Upper lobe of left lung (tissue), 6 donors: ENCODE data around the gene FUT4. TPM values are rescaled to one million over a fixed set of nuclear protein-coding genes. Genes with fewer than 3 reads are reported as not detected.

ENCODE experiments used
- ATAC-seq, 2 donors: fragments of 200-7000 bp; cut with Tn5 transposase; one replicate each; pipeline ENCODE4 v1.9.1; 2022; ENCODE audit warnings: mild to moderate bottlenecking in 2 of 2, moderate library complexity in 2 of 2; ENCODE audit not compliant: low FRiP score in 2 of 2
- DNase-seq, 2 donors: peaks; one replicate each; pipeline ENCODE4 v3.0.0-alpha.2; 2019 to 2020
- H3K27ac ChIP-seq, 4 donors: fragments of 200-600 bp; sonication (generic); one replicate each; pipeline ENCODE4 v1.5.1; 2016 to 2019
- H3K27me3 ChIP-seq, 4 donors: fragments of 200-600 bp; sonication (generic); one replicate each; pipeline ENCODE4 v1.5.1; 2017 to 2019
- H3K36me3 ChIP-seq, 4 donors: fragments of 200-600 bp; sonication (generic); one replicate each; pipeline ENCODE4 v1.5.1; 2016 to 2019
- H3K4me1 ChIP-seq, 4 donors: fragments of 200-600 bp; sonication (generic); one replicate each; pipeline ENCODE4 v1.5.1; 2018 to 2019
- H3K4me3 ChIP-seq, 4 donors: fragments of 200-600 bp; sonication (generic); one replicate each; pipeline ENCODE4 v1.5.1; 2017 to 2019; ENCODE audit warnings: mild to moderate bottlenecking in 2 of 4, moderate library complexity in 1 of 4
- H3K9me3 ChIP-seq, 4 donors: fragments of 200-600 bp; sonication (generic); one replicate each; pipeline ENCODE4 v1.5.1; 2018 to 2019
- CTCF ChIP-seq, 6 experiments: fragments of 450-650 bp in 4 of 6; fragments of 200-600 bp in 2 of 6; sonication (generic) in 2 of 6; IDR thresholded peaks; one replicate each; pipeline ENCODE4 v1.5.1; 2016 to 2019; ENCODE audit warnings: antibody characterized with exemption in 6 of 6
- EP300 ChIP-seq, 4 donors: sonication (generic); formaldehyde crosslinking; IDR thresholded peaks; one replicate each; pipeline ENCODE4 v1.5.1; 2017; ENCODE audit warnings: antibody characterized with exemption in 4 of 4, control low read depth in 2 of 4
- POLR2A ChIP-seq, 4 donors: fragments of 450-650 bp; IDR thresholded peaks; one replicate each; pipeline ENCODE4 v1.5.1; 2016 to 2017; ENCODE audit warnings: antibody characterized with exemption in 4 of 4, mild to moderate bottlenecking in 2 of 4
- POLR2AphosphoS5 ChIP-seq, 2 donors: sonication (generic); formaldehyde crosslinking; IDR thresholded peaks; one replicate each; pipeline ENCODE4 v1.5.1; 2017; ENCODE audit warnings: antibody characterized with exemption in 2 of 2
- WGBS, 2 donors: methylation state at CpG; one replicate each; pipeline ENCODE4 v1.1.5; 2017 to 2018; 5-methylcytosine and 5-hydroxymethylcytosine counted together
- total RNA-seq, 6 donors: library from RNA; depleted of rRNA in 4 of 6; stranded (reverse); fragments of >200 nt in 4 of 6; gene quantifications; one replicate each; pipeline versions ENCODE4 v1.1.0 to v1.2.1, GENCODE V29; 2016 to 2021
- donor health status: DM: no; HTN: no; CAD: no; lungs with moderate emphysema.
- donor health status: DM: no; HTN: yes; CAD: no; lungs with severe emphysema.

The FUT4 gene
- total RNA-seq, 6 donors from 2014 or later, result 5.0 to 9.4 (median 7.0) TPM

GRCh38 chr11:94585399-94585798, 41.7 kb downstream of the FUT4 start:
- peaks cover 0 to 3% (median 0%) of the 10 kb centered on the region in 4 donors for H3K4me1 ChIP-seq
- ATAC-seq (no peak), DNase-seq (no peak)
- peaks cover 0 to 8% (median 0%) of the 10 kb centered on the region in 4 donors for H3K36me3 ChIP-seq
- no peak overlapping the region for H3K27ac ChIP-seq
- TF ChIP-seq CTCF (IDR thresholded peaks at IDR 0.05) (no peak), EP300 (IDR thresholded peaks at IDR 0.05) (no peak), POLR2A (IDR thresholded peaks at IDR 0.05) (no peak), POLR2AphosphoS5 (IDR thresholded peaks at IDR 0.05) (no peak)
- WGBS, 2 donors, result 90% methylated on average over 3 of the region's 3 CpGs
- H3K9me3 ChIP-seq, result no peaks in the 10 kb centered on the region
- no peaks in the 10 kb centered on the region for H3K27me3 ChIP-seq
- H3K4me3 ChIP-seq, result no peak overlapping the region

DNA sequence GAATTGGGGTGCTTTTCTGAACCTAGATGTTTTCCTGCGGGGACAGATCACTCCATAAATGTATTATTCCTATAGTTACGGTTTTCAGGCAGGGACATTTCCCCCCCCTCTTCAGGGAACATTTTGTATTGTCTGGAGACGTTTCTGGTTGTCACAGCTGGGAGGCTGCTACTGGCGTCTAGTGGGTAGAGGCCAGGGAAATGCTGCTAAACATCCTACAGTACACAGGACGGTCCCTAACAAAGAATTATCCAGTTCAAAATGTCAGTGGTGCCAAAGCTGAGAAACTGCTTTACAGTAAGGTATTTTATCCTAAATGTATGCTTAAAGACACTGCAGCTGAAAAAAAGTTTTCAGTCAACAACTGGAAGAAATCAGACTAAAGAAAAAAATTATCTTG, 42.8 kb downstream of the FUT4 start:
- H3K9me3 ChIP-seq, result no peaks in the 10 kb centered on the region
- no peak for ATAC-seq
- H3K27me3 ChIP-seq, result no peaks in the 10 kb centered on the region
- H3K36me3 ChIP-seq, result peaks cover 0 to 12% (median 0%) of the 10 kb centered on the region in 4 donors
- no peak for DNase-seq
- no peak for TF ChIP-seq CTCF (IDR thresholded peaks at IDR 0.05)
- no peak for TF ChIP-seq POLR2AphosphoS5 (IDR thresholded peaks at IDR 0.05)
- no peak for TF ChIP-seq POLR2A (IDR thresholded peaks at IDR 0.05)
- no peak for TF ChIP-seq EP300 (IDR thresholded peaks at IDR 0.05)
- H3K27ac ChIP-seq, result no peak overlapping the region
- 74 to 84% methylated on average over 5 of the region's 5 CpGs for WGBS, 2 donors
- H3K4me1 ChIP-seq, result peaks cover 0 to 3% (median 0%) of the 10 kb centered on the region in 4 donors
- no peak overlapping the region for H3K4me3 ChIP-seq

DNA sequence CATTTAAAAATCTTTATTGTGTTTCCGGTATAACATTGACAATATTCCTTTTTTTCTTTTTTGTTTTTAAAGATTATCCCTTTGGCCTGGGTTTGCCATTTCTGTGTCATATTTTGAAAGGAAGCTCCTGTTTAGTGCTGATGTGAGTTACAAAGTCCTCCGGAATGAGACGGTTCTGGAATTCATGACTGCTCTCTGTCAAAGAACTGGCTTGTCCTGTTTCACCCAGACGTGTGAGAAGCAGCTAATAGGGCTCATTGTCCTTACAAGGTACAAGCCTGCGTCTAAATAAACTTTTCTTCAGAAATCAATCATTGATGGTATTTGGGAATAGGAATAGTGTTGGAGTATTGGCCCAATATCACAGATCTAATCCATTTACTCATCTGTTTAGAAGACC, 43.3 kb downstream of the FUT4 start:
- ATAC-seq (no peak), DNase-seq (no peak)
- H3K27me3 ChIP-seq, result no peaks in the 10 kb centered on the region
- no peaks in the 10 kb centered on the region for H3K9me3 ChIP-seq
- peaks cover 0 to 12% (median 0%) of the 10 kb centered on the region in 4 donors for H3K36me3 ChIP-seq
- peaks cover 0 to 3% (median 0%) of the 10 kb centered on the region in 4 donors for H3K4me1 ChIP-seq
- 87 to 89% methylated on average over 5 of the region's 5 CpGs for WGBS, 2 donors
- H3K27ac ChIP-seq, result no peak overlapping the region
- TF ChIP-seq POLR2AphosphoS5 (IDR thresholded peaks at IDR 0.05) (no peak), CTCF (IDR thresholded peaks at IDR 0.05) (no peak), EP300 (IDR thresholded peaks at IDR 0.05) (no peak), POLR2A (IDR thresholded peaks at IDR 0.05) (no peak)
- H3K4me3 ChIP-seq, result no peak overlapping the region

DNA sequence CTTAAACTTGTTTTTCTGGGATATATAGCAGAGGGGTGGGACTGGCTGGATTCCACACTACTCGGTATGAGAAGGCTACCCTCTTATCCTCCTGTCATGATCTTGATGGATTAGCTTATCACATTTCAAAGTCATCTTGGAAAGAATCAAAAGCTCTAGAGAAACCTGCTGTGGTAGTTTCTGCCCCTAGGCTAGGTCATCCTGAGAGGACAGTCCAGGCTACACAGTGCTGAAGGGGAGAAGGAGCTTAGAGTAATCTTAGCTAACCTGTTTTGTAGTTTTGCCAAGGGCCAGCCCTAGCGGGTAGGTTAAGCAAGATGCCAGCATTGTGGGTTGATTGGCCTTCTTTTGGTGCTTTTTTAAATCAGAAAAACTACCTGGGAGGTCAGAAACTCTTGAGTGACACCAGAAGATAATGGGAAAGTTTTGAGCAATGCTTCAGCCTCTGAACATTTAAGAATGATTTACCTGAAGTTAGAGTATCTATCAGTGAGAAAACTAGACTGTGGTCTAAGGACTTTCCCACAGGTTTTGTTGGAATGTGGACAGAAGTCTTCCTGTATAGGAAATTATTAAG, 44.7 kb downstream of the FUT4 start:
- Histone ChIP-seq H3K36me3 (peaks cover 0 to 12% (median 0%) of the 10 kb centered on the region in 4 donors), H3K27me3 (no peaks in the 10 kb centered on the region), H3K4me1 (peaks cover 0 to 3% (median 0%) of the 10 kb centered on the region in 4 donors), H3K4me3 (no peak overlapping the region), H3K9me3 (no peaks in the 10 kb centered on the region), H3K27ac (no peak overlapping the region)
- TF ChIP-seq POLR2AphosphoS5 (IDR thresholded peaks at IDR 0.05) (no peak), EP300 (IDR thresholded peaks at IDR 0.05) (no peak), CTCF (IDR thresholded peaks at IDR 0.05) (no peak), POLR2A (IDR thresholded peaks at IDR 0.05) (no peak)
- ATAC-seq (no peak), DNase-seq (no peak)
- WGBS, 2 donors, result 59 to 61% methylated on average over 2 of the region's 2 CpGs
